NCI-H1417 (cell line): ENCODE results near the gene AK5.
"Not testable (repeated sequence)": the region's sequence is repeated elsewhere in the genome, so short reads cannot be mapped to it uniquely, and the experiment has no call there.

Experiments
- DNase-seq, 3 experiments: peaks; one replicate each; lab custom pipeline; 2025; lab: John Stamatoyannopoulos, UW

The AK5 gene

DNA sequence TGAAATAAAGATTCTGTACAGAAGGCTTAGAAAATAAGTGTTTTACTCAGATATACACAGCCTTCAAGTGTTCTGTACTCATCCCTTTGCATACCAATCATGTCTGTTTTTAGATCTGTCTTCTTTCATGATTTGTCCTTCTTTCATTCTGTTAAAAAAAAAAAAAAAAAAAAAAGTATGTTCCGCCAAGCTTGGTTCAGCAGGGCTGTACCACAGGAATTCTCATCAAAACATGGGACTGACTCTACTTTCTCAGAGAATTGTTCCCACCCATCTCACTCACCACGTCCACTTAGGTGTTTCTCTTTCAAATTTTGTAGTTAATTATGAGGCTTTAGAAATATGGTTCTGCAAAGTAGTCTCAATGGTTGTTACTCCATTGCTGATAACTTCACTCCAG lies 119.0 kb downstream of the AK5 start:
- no peak for DNase-seq

DNA sequence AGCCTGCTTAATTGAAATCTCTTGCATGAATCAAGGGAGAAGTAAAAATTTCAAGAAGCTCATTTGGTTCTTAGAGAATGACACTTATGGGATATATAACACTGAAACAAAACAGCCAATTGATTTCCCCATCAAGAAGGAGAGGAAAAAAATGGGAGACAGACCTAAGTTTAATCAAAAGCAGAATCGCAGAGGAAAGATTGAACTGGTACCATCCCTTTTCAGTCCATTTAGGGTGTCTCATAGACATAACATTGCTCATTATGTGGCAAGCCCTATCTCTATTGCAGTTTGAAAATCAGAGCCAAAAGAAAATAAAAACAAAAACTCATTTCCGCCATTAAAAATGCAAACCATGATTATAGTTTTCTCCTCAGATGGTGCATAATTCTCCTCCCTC lies 119.6 kb downstream of the AK5 start:
- no peak for DNase-seq

DNA sequence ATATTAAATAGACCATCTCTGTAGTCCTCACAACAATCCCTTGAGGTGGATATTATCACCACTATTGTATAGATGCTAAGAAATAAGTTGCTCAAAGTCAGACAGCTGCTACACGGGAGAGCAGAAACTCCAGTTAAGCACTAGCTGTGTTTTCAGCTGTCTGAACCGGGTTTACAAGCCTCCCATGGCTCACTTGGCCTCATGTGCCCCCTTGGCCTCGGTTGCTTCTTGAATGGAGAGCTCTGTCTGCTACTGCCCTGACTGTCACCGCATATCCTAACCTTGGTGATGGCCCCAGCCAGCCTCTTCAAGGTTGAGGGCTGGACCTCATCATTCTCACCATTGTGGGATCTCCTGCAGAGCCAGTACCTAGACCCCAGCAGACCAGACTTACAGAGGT lies 123.4 kb downstream of the AK5 start:
- no peak for DNase-seq

DNA sequence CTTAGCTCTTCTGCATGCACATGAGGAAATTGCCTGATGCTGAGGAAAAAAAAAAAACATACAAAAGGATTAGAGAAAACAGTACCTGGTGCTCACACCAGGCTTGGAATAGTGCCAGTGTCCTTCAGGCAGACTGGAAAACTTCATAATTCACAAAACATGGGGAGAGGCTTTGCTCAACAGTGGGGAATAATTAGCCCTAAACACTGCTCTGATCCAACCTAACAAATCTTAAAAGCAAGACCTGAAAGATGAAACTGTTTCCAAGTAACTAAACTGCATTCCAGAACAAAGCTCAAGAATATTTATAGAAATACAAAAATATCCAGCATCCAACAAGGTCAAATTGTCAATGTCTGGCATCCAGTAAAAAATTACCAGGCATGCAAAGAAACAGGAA lies 124.8 kb downstream of the AK5 start:
- peak in 1 of 3 experiments; percentile 66 for DNase-seq

DNA sequence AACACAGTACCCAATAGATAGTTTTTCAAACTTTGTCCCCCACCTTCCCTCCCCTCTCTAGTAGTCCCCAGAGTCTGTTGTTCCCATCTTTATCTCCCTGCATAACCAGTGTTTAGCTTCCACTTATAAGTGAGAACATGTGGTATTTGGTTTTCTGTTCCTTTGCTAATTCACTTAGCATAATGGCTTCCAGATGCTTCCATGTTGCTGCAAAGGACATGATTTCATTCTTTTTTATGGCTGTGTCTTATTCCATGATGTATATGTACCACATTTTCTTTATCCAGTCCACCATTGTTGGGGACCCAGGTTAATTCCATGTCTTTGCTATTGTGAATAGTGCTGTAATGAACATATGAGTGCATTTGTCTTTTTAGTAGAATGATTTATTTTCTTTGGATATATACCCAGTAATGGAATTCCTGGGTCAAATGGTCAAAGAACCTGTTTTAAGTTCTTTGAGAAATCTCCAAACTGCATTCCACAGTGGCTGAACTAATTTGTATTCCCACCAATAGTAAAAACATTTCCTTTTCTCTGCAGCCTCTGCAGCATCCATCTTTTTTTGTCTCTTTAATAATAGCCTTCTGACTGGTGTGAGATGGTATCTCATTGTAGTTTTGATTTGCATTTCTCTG lies 126.0 kb downstream of the AK5 start:
- DNase-seq, result no peak

DNA sequence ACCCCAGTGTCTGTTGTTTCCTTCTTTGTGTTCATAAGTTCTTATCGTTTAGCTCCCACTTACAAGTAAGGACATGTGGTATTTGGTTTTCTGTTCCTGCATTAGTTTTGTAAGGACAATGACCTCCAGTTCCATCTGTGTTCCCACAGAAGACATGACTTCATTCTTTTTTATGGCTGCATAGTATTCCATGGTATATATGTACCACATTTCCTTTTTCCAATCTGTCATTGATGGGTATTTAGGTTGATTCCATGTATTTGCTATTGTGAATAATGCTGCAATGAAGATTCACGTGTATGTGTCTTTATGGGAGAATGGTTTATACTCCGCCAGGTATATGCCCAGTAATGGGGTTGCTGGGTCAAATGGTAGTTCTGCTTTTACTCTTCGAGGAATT lies 127.1 kb downstream of the AK5 start:
- not testable (repeated sequence) for DNase-seq

DNA sequence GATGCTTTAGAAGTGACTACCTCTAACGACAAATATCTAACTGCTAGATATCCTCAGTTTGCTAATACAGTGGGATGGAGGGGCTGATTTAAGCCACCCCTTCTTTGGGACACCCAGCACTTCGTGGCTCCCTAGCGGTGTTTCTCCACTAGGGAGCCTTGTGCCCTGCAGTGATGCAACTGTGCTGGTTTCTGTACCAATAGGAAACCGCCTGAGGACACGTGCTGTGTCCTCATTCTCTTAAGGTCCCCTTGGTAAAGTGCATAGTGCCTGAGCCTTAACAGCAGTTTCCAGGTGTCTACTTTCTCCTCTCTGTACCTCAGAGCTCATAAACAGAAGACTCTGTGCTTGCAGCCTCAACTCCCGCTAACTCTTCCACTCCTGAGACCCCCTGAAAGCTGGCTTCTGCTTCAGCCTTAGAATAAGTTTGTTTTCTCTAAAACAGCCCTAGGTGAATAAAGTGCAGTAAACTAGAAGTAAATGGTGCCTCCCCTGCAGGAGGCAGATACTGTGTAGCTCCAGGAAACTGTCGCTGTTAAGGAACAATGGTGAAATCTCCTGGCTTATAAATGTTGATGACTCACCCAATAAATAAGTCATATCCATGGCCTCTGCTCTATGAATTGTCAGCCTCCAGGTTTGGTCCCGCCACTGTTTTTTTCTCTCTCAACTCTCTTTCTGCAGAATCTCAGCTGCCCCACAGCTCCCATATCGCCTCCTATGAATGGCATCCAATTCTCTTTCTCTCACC lies 130.4 kb downstream of the AK5 start:
- DNase-seq, result peak in 1 of 3 experiments; percentile 39

DNA sequence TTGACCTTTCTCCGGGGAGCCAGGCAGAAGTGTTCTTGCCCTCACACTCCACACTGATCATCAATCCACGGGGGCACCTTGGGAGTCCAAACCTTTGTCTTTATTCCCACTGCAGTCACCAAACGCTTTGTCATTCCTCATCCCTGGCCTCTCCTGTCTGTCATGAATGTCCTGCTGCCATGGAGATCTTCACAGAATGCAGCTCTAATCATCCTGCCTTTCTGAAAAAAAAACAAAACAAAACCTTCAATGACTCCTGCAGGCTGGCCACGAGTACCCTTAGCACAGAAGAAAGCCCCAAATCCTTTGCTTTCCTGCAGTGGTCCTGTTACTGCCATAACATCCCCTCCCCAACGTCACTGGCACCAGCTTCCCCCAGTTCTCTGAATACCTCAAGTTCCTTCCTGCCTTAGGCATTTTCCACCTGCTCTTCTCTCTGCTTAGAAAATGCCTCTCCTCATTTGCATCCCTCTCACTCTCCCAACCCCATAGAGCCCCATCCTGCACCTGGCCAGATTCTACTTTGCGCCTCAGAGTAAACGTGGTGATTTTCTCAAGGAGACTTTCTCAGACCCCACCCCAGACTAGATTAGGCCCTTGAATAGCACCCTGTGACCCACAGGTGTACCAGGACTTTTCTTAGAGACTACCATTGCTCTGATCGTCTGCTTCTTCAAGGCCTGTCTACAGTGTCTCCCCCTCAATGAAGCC lies 131.2 kb downstream of the AK5 start:
- peak in 2 of 3 experiments; percentile 20 to 42 for DNase-seq

DNA sequence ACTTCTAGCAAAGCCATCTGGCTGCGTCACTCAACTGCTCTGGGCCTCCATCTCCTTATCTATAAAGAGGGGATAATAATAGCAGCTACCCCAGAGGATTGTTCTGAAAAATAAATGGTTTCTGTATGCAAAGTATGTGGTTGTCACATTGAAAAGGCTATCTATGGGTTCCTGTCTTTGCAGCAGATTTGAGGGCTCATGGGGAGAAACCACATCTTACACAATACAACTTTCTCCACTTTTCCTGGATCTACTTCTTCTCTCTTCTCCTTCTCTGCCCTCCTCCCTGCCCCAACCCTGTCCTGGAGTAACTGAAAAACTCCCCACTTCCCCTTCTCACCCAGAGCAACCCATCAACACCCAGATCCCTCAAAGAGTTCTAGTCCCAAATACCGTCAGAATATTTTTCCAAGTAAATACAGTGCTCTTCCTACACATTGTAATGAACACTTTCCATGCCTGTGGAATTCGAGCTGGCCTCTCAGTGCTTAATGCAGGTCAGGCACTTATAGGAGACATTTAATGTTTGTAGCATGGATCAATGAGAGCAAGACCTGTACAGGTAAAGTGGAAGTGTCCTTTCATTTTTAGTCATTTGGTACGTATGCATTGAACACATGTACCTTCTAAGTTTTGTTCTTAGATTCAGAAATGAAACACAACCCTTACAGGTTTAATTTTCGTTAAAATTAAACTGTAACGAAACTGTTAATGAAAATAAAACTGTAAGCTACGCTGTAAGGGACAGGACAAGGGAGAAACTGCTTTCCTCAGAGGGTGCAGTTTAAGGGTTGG lies 131.9 kb downstream of the AK5 start:
- DNase-seq, result no peak

DNA sequence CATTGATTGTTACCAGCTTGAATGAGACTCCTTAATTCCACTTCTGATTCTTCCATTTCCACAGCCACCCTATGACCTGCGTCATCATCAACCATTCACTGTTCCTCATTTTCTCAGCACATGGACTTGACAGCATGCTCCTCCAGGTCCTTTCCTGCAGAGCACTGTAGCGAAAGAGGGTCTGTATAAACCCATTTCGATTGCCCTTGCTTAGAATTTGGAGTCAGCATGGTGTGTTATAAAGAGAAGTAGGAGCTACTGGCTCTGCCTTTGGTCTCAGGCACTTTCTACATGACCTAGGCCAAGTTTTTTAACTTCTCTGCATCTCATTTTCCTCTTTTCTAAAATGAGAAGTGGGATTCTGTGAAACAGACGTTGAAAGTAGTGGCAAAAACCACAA lies 133.8 kb downstream of the AK5 start:
- no peak for DNase-seq

DNA sequence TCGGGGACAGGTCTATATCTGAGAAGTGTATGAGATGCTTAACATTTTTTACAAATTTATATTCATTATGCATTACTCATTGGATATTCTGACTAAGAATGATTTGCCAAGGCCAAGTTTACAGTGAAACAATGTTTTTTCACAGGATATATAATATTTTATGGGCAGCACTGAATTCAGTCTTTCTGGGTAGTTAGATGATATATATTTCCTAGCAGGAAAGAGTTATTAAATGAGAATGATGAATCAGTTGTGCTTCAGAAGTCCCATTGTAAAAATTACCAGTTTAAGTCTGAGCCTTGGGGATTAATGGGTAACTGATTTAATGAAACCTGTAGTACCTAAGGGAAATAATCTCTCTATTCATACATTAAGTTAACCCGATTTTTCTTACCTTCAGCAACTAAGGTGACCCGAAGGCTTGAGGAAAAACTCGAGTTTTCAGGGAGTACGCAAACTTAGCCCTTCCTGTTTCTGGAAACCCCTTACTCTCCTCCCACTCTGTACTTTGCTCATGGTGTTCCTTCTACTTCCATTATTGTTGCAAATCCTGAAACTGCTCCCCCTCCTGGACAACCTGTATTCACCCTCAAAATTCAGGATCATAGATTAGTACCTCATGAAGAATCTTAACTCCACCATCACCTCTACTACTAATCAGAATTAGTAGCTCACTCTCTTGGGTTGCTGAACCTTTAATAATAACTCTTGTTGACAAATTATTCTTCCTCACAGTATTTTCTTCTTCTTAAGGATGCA lies 135.1 kb downstream of the AK5 start:
- DNase-seq, result peak in 2 of 3 experiments; percentile 4 to 49

DNA sequence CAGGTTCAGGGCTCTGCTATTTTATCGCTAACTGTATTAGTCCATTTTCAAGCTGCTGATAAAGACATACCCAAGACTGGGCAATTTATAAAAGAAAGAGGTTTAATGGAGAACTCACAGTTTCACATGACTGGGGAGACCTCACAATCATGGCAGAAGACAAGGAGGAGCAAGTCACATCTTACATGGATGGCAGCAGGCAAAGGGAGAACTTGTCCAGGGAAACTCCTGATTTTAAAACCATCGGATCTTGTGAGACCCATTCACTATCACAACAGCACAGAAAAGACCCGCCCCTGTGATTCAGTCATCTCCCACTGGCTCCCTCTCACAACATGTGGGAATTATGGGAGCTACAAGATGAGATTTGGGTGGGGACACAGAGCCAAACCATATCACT lies 136.2 kb downstream of the AK5 start:
- DNase-seq, result not testable (repeated sequence)

DNA sequence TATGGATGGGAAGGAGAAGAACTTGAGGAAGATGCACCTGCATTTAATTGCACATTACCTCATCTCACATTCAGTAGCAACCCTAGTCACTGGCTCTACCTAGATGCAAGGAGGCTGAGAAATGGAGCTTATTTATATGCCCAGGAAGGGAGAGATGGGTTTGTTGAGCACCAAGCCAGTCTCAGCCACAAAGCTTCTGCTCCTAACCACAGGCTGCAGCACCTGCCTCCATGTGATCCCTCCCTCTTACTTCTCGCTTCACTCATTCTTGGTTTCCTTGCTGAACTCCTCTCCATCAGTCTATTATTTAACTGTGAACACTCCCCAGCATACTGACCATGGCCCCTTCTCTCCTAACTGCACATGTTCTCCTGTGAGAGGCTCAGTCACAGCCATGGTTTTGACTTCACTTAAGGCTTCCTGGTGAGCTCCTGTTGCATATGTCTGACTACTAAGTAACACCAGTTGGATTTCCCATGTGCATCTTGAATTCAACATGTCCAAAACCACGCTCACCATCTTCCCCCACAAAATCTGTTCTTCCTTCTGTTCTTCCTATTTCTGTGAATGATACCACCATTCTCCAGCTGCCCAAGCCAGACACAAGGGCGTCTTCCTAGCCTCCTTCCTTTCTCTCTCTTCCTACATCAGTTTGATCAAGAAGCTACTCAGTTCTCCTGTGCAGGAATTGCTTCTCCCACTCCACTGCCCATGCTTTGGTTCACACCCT lies 139.8 kb downstream of the AK5 start:
- no peak for DNase-seq

DNA sequence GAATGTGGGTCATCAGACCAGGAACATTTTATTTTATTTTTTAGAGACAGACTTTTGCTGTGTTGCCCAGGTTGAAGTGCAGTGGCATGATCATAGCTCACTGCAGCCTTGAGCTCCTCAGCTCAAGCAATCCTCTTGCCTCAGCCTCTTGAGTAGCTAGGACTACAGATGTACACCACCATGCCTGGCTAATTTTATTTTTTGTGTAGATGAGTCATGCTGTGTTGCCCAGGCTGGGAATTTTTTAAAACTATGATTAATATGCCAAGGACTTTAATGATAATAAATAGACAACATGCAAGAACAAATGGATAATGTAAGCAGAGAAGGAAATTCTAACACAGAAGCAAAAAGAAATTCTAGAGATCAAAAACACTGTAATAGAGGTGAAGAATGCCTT lies 142.4 kb downstream of the AK5 start:
- no peak for DNase-seq

DNA sequence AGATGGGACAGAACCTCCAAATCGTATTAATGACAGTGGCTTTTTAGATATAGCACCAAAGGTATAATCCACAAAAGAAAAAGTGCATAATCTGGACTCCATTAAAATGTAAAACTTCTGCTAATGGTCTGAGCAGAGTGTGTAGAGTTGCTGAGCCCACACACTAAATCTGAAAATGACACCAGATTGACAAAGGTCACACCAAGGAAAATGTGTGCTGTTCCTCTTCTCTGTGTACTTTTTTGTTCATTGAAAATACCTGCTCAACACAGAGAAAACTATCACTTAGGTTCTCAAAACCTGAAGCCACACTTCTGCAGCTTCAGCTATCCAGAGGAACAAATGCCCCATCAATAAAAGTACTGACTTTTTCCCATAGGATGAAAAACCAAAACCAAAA lies 146.2 kb downstream of the AK5 start:
- DNase-seq, result no peak

DNA sequence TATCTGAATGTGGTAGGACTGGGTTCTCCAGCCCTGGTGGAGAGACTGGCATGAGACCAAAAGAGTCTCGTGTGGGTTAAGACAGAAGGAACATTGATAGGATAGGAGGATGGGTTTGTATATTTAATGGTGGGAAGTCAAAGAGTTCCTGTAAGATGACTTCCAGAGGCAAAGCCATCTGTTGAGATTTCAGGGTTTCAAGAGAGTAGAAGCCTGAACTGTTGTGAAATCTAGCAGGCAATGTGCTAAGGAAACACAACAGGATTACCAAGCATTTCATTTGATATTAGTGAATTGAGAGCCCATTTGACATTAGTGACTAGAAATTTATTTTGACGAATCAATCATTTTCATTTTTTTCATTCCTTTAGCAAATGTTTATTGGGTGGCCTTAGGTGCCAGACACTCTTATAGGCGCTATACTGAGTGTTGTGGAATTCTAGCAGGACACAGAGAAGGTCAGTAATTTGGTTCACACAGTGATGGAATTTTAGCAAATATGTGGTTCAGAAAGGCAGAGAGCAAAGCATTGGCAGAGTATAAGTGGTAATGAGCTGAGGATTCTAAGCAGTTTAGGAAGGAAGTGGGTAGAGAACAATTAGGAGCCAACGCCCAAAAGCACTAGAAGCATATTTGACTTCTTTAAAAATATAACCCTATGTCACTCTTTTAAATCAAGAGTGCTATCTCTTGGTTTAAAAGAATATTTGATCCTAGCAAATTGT lies 149.3 kb downstream of the AK5 start:
- no peak for DNase-seq

DNA sequence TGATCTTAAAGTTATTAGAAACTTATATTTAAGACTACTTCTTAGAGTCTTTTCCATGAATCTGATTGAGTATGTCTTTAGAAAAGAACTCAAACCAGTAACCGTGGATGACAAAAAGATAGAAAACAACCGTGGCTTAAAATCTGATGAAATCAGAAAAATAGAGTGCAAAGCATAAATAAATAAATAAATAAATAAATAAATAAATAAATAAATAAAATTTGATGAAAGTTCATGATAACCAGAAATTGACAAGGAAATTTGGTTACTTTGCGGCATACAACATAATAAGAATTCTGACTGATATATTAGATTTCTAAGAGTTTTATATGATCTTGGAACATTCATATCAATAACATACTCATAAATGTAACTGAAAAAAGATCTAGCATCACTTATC lies 152.1 kb downstream of the AK5 start:
- DNase-seq, result no peak

DNA sequence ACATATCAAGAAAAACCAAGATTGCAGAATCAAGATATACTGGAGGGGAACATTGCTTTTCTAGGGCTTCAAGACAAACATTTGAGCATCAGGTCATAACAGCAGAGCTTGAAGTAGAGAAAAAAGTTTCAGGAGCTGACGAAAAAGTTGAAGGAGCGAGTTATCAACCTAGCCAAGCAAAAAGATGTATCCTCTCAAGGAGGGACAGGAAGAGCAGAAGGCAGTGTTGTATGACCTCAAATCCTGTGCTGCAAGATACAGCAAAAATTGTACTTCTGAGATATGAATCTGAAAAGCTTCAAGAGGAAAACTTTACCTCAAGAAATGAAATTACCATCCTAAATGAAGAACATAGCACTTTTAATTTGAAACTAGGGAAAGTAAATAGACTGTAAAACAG lies 153.1 kb downstream of the AK5 start:
- DNase-seq, result no peak

DNA sequence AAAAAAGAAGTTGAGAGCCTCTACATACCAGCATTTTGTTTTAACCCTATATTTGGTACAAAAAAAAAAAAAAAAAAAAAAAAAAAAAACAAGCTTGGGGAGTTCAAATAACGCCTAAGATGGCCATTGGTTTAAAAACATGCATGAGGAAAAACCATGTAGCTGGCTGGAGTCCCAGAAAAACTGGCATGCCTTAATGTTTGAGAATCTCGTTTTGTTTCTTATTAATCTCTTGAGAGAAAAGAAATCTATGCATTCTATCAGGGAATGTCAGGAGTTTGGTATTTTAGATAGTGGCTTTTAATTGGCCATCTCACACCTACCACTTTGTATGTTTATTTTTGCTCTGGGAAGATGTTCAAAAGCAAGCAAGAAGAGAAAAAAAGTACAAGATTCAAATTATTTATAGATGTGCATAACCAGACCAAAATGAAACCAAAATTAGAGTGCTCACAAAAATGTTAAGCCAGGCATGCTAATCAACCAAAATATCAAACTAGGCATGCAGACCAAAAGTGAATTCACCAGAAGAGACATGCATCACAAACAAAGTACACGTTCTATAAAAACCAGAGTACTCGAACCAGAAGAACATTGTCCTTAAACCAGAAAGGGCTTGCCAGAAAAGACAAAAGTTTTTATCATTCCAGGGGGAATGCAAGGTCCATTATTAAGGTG lies 156.6 kb downstream of the AK5 start:
- DNase-seq, result no peak
